Fibroblast of mammary gland (primary cell): ENCODE measurements around the gene PITX3.
"Not testable (repeated sequence)": the region's sequence is repeated elsewhere in the genome, so short reads cannot be mapped to it uniquely, and the experiment has no call there.

Experiments used
- DNase-seq: peaks from one replicate; pipeline ENCODE4 v3.0.0-alpha.2; 2010; ENCODE audit warnings: low read depth
- H3K4me3 ChIP-seq: 2 replicates; pipeline ENCODE4 v1.5.1; 2011; ENCODE audit warnings: low read depth, mild to moderate bottlenecking, low read length, moderate library complexity; ENCODE audit not compliant: control insufficient read depth
- TF ChIP-seq, protein P1 (sequence below): conservative IDR thresholded peaks from 2 replicates; pipeline ENCODE4 v1.5.1; 2011; ENCODE audit warnings: low read depth, low read length, inconsistent platforms; ENCODE audit not compliant: control insufficient read depth, insufficient read depth

PITX3 gene

DNA sequence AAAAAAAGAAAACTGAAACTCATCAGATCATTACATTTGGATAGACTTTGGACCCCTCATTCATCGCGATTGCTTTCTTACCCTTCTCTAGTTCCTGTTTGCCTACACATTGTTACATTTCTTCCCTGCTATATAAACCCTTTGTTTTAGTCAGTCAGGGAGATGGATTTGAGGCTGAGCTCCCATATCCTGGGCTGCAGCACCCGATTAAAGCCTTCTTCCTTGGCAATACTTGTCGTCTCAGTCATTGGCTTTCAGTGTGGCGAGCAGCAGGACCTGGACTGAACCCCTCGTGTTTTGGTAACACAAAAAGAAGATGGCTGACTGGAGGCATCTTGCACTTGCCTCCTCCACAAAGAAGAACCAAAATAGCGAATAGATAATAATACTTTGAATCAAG, 49.4 kb downstream of the PITX3 start:
- TF ChIP-seq, protein P1, sequence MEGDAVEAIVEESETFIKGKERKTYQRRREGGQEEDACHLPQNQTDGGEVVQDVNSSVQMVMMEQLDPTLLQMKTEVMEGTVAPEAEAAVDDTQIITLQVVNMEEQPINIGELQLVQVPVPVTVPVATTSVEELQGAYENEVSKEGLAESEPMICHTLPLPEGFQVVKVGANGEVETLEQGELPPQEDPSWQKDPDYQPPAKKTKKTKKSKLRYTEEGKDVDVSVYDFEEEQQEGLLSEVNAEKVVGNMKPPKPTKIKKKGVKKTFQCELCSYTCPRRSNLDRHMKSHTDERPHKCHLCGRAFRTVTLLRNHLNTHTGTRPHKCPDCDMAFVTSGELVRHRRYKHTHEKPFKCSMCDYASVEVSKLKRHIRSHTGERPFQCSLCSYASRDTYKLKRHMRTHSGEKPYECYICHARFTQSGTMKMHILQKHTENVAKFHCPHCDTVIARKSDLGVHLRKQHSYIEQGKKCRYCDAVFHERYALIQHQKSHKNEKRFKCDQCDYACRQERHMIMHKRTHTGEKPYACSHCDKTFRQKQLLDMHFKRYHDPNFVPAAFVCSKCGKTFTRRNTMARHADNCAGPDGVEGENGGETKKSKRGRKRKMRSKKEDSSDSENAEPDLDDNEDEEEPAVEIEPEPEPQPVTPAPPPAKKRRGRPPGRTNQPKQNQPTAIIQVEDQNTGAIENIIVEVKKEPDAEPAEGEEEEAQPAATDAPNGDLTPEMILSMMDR: no peak
- no peak overlapping the region for H3K4me3 ChIP-seq

DNA sequence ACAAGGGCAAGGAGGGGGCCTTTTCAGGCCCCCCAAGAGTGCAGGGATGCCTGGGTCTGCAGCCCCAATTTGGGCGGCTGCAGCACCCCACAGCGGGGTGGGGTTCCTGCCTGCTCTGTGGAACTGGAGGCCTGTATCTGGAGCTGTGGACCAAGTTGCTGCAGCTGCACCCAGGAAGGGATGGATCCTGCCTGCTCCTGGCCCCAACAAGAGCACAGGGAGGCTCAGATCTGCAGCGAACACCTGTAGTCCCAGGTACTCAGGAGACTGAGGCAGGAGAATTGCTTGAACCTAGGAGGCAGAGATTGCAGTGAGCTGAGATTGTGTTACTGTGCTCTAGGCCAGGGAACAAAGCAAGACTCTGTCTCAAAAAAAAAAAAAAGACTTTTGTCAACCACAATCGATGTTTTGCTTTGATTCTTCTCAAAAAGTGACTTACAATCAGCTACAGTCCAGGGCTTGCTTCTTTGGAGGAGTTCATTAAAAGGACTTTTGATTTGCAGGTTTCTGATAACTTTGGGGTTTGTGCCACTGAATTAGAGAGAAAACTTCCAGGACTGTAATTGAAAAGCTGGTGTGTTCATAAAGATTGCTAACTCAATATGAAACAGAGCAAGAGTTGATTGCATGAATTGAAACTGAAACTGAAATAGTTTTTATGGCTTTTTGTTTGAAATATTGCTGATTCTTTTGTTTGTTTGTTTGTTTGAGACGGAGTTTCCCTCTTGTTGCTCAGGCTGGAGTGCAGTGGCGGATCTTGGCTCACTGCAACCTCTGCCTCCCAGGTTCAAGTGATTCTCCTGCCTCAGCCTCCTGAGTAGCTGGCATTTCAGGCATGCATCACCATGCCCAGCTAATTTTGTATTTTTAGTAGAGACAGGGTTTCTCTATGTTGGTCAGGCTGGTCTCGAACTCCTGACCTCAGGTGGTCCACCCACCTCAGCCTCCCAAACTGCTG, 52.1 kb downstream of the PITX3 start:
- H3K4me3 ChIP-seq, DNase-seq: not testable (repeated sequence)

More for the DNA sequence above, 49.4 kb downstream of the PITX3 start:
- no peak for DNase-seq

DNA sequence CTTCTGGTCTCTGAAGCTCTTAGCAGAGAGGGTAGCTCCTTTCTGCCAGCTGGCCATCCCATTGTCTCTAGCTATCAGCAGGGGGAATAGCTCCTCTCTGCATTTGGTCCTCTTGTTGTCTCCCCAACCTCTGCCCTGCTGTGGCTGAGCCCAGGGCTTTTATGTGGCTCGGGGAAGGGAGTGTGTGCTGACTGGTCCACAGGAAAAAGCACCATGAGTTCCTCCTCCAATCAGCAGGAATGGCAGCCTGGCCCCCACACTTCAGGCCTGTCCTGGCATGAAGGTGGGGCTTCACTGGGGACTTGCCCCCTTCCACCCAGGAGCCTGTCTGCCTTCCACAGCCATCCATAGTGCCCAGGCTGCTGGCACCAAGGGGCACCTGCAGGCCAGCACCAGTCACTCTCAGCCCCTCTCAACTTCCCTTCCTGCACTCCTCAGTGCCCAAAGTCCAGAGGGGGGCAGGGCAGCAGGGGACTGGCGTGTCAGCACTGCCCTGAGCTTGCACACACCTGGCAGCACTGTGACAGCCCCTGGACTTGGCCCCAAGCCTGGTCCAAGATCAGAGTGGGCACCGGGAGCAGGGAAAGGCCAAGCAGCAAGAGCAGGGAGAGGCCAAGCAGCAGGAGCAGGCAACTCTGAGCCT, 52.9 kb downstream of the PITX3 start:
- DNase-seq: no peak
- TF ChIP-seq, protein P1: no peak
- H3K4me3 ChIP-seq: no peak overlapping the region

GRCh38 chr10:102185811-102186527, 55.3 kb downstream of the PITX3 start:
- H3K4me3 ChIP-seq: no peak overlapping the region
- DNase-seq: peak; percentile 42
- TF ChIP-seq, protein P1: no peak

DNA sequence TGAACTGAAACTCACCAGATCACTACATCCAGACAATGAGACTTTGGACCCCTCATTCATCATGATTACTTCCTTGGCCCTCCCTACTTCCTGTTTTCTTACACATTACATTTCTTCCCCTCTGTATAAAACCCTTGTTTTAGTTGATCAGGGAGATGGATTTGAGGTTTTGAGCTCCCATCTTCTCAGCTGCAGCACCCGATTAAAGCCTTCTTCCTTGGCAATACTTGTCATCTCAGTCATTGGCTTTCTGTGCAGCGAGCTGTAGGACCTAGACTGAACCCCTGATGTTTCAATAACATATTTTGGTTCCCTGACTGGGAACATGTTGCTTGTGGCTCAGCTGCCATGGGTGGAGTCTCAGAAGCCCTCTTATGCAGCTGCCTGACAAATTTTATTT, 56.0 kb downstream of the PITX3 start:
- TF ChIP-seq, protein P1: no peak
- no peak for DNase-seq
- H3K4me3 ChIP-seq: no peak overlapping the region

- no peak overlapping the region for H3K4me3 ChIP-seq
- TF ChIP-seq, protein P1: no peak
- DNase-seq: no peak
Measured at GRCh38 chr10:102184606-102185005, 56.7 kb downstream of the PITX3 start.
